SK-N-SH (cell line): ENCODE data around the gene APOL4. TPM values are rescaled to one million over a fixed set of nuclear protein-coding genes. Genes with fewer than 3 reads are reported as not detected.

Experiments used
- CTCF ChIA-PET: fragments of 300-600, 350-600 bp; formaldehyde crosslinking; extraction: SDS; loops from one replicate; lab custom pipeline; 2021; lab: Yijun Ruan, JAX
- POLR2A ChIA-PET: fragments of 350-600 bp; sonication (Branson Sonifier 250); formaldehyde crosslinking; extraction: SDS; loops from one replicate; lab custom pipeline; 2020; ENCODE audit warnings: antibody characterized with exemption, inconsistent platforms; lab: Yijun Ruan, JAX
- DNase-seq: peaks from one replicate; pipeline ENCODE4 v3.0.0; 2012
- H2AFZ ChIP-seq: fragments of 200-600 bp; sonication (generic); 2 replicates; pipeline ENCODE4 v1.8.1; 2016; ENCODE audit warnings: antibody characterized with exemption, mild to moderate bottlenecking, low read depth
- H3F3A ChIP-seq: fragments of 200-600 bp; sonication (generic); replicated peaks from 2 replicates; pipeline ENCODE3; 2016; ENCODE audit warnings: antibody characterized with exemption, mild to moderate bottlenecking; ENCODE audit not compliant: insufficient read depth
- H3K27ac ChIP-seq, 2 experiments: fragments of 200-500 bp in 1 of 2; fragments of 200-600 bp in 1 of 2; sonication (Bioruptor generic) in 1 of 2; sonication (generic), shearing (Covaris generic) in 1 of 2; 2 replicates each; pipeline versions ENCODE4 v1.5.1 to v1.6.1; 2014 to 2016; ENCODE audit warnings: low read depth in 2 of 2, inconsistent platforms in 1 of 2, low read length in 1 of 2, mild to moderate bottlenecking in 1 of 2, mixed read lengths in 1 of 2
- H3K27me3 ChIP-seq: fragments of 200-600 bp; sonication (generic), shearing (Covaris generic); 2 replicates; pipeline ENCODE4 v1.6.1; 2016; ENCODE audit warnings: mixed run types; ENCODE audit not compliant: insufficient read depth
- H3K36me3 ChIP-seq, 2 experiments: fragments of 200-500 bp in 1 of 2; fragments of 200-600 bp in 1 of 2; sonication (Bioruptor generic) in 1 of 2; sonication (generic) in 1 of 2; replicated peaks in 1 of 2; 2 replicates each; pipeline versions ENCODE3 to v1.5.1; 2014 to 2016; ENCODE audit warnings: low read length in 1 of 2, mild to moderate bottlenecking in 1 of 2; ENCODE audit not compliant: insufficient read depth in 2 of 2, control insufficient read depth in 1 of 2
- H3K4me1 ChIP-seq, 2 experiments: fragments of 200-500 bp in 1 of 2; fragments of 200-600 bp in 1 of 2; sonication (Bioruptor generic) in 1 of 2; sonication (generic), shearing (Covaris generic) in 1 of 2; 2 replicates each; pipeline versions ENCODE4 v1.5.1 to v1.6.1; 2014 to 2016; ENCODE audit warnings: low read depth in 1 of 2, low read length in 1 of 2, mixed run types in 1 of 2; ENCODE audit not compliant: insufficient read depth in 2 of 2, control insufficient read depth in 1 of 2
- H3K4me2 ChIP-seq: fragments of 200-600 bp; sonication (generic), shearing (Covaris generic); 2 replicates; pipeline ENCODE4 v1.6.1; 2017; ENCODE audit warnings: mixed run types
- H3K4me3 ChIP-seq, 2 experiments: fragments of 200-500 bp in 1 of 2; fragments of 200-600 bp in 1 of 2; sonication (Bioruptor generic) in 1 of 2; sonication (generic), shearing (Covaris generic) in 1 of 2; 2 replicates each; pipeline versions ENCODE4 v1.5.1 to v1.8.1; 2014 to 2016; ENCODE audit warnings: low read depth in 2 of 2, inconsistent platforms in 1 of 2, low read length in 1 of 2, mild to moderate bottlenecking in 1 of 2, mixed read lengths in 1 of 2, moderate library complexity in 1 of 2
- H3K79me2 ChIP-seq: fragments of 200-600 bp; sonication (generic); 2 replicates; pipeline ENCODE4 v1.8.1; 2017; ENCODE audit warnings: mild to moderate bottlenecking; ENCODE audit not compliant: insufficient read depth
- H3K9ac ChIP-seq: fragments of 200-600 bp; sonication (generic); 2 replicates; pipeline ENCODE4 v1.6.1; 2017; ENCODE audit warnings: mixed run types
- H3K9me2 ChIP-seq: fragments of 200-600 bp; sonication (generic); 2 replicates; pipeline ENCODE4 v1.6.1; 2017; ENCODE audit warnings: mixed run types
- H3K9me3 ChIP-seq: fragments of 200-600 bp; sonication (generic); 2 replicates; pipeline ENCODE4 v1.6.1; 2017; ENCODE audit warnings: mixed run types, mild to moderate bottlenecking, moderate library complexity
- H4K20me1 ChIP-seq: fragments of 200-600 bp; sonication (generic); 2 replicates; pipeline ENCODE4 v1.6.1; 2017; ENCODE audit warnings: mild to moderate bottlenecking, mixed run types; ENCODE audit not compliant: insufficient read depth
- CTCF ChIP-seq: fragments of 200-600 bp; sonication (generic); IDR thresholded peaks from 2 replicates; pipeline ENCODE4 v1.6.1; 2017; ENCODE audit warnings: antibody characterized with exemption, mild to moderate bottlenecking, moderate library complexity
- EZH2phosphoT487 ChIP-seq: fragments of 200-600 bp; sonication (generic); IDR thresholded peaks from 2 replicates; pipeline ENCODE4 v1.6.1; 2017; ENCODE audit warnings: low read depth, mixed run types, mild to moderate bottlenecking, antibody characterized with exemption, moderate library complexity, borderline replicate concordance
- FOSL2 ChIP-seq: IDR thresholded peaks from 2 replicates; pipeline ENCODE4 v1.4.0; 2012; ENCODE audit warnings: low read depth, mild to moderate bottlenecking, moderate library complexity, borderline replicate concordance
- FOXM1 ChIP-seq: IDR thresholded peaks from 2 replicates; pipeline ENCODE4 v1.4.0; 2012; ENCODE audit warnings: low read depth, mild to moderate bottlenecking
- MEF2A ChIP-seq: IDR thresholded peaks from 2 replicates; pipeline ENCODE4 v1.4.0; 2012; ENCODE audit warnings: low read depth, borderline replicate concordance
- MXI1 ChIP-seq: IDR thresholded peaks from 2 replicates; pipeline ENCODE4 v1.6.1; 2012; ENCODE audit warnings: mild to moderate bottlenecking, low read depth, low read length, improper control_type of control experiment
- NRF1 ChIP-seq: IDR thresholded peaks from 2 replicates; pipeline ENCODE4 v1.6.1; 2012; ENCODE audit warnings: low read depth, mild to moderate bottlenecking, low read length
- RFX5 ChIP-seq: IDR thresholded peaks from 2 replicates; pipeline ENCODE4 v1.6.1; 2012; ENCODE audit warnings: mild to moderate bottlenecking, improper control_type of control experiment, low read length
- SIN3A ChIP-seq: IDR thresholded peaks from 2 replicates; pipeline ENCODE4 v1.6.1; 2012; ENCODE audit warnings: low read depth, mild to moderate bottlenecking, low read length, moderate library complexity, borderline replicate concordance
- TEAD4 ChIP-seq: IDR thresholded peaks from 2 replicates; pipeline ENCODE4 v1.4.0; 2012; ENCODE audit warnings: mild to moderate bottlenecking, borderline replicate concordance; ENCODE audit not compliant: insufficient read depth
- ZBTB33 ChIP-seq: IDR thresholded peaks from 2 replicates; pipeline ENCODE4 v1.4.0; 2012; ENCODE audit warnings: low read depth, borderline replicate concordance
- WGBS: methylation state at CpG from one replicate; pipeline ENCODE4 v1.1.6; 2017; ENCODE audit warnings: low lambda C conversion rate; 5-methylcytosine and 5-hydroxymethylcytosine counted together
- polyA plus RNA-seq, 3 experiments: library from polyadenylated mRNA; depleted of rRNA; stranded (reverse); fragments of >200 nt; gene quantifications; 2 replicates each; pipeline ENCODE4 v1.2.3, GENCODE V29; 2012
- TF ChIP-seq, protein P1 (sequence below): IDR thresholded peaks from 2 replicates; pipeline ENCODE4 v1.4.0; 2012; ENCODE audit warnings: low read depth, borderline replicate concordance

The APOL4 gene
- polyA plus RNA-seq, 1 of the 3 experiments (the other 2 are of a cell fraction): 0.08 TPM

GRCh38 chr22:36180038-36180880 lies 21.4 kb downstream of the APOL4 start (continued):
- no peak for TF ChIP-seq EZH2phosphoT487

DNA sequence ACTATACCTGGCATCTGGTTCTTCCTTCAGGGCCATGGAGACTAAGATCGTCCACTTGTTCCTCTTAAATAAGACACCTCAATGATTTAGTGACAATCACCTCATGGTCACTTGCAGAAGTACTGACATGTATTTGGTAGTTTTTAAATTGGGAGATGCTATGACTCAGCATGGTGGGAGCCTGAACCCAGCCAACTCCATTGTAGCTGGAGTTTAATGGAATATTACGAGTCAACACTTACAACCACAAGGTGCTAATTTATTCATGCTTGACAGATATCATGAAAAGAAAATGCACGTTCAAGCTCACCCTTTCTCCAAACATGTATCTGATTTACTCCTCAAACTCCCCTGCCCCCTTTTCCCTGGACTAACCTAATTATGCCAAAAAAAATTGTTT lies 24.4 kb downstream of the APOL4 start:
- Histone ChIP-seq H3K27me3 (no peaks in the 10 kb centered on the region), H4K20me1 (no peaks in the 10 kb centered on the region)
- 74% methylated on average over 3 of the region's 3 CpGs for WGBS
- no peak for DNase-seq
- TF ChIP-seq TEAD4: no peak
- no peak for TF ChIP-seq FOSL2
- TF ChIP-seq MXI1: no peak
- TF ChIP-seq, all 33 proteins: peak for 0
- POLR2A ChIA-PET: no interaction called here
- CTCF ChIA-PET: interaction anchor here (1.3 to 2.4 kb wide), 4 partner anchors 77 to 111 kb away, joined by 3 to 7 read pairs (median 4); no protein-coding TSS in a partner anchor
- Histone ChIP-seq H3K9me2 (no peaks in the 10 kb centered on the region), H3F3A (no peaks in the 10 kb centered on the region), H3K4me3 (no peak overlapping the region), H3K79me2 (no peaks in the 10 kb centered on the region), H3K36me3 (no peaks in the 10 kb centered on the region), H3K9me3 (no peaks in the 10 kb centered on the region), H3K9ac (no peak overlapping the region), H2AFZ (no peak overlapping the region), H3K27ac (no peak overlapping the region), H3K4me2 (no peak overlapping the region), H3K4me1 (peaks cover 0 to 6% of the 10 kb centered on the region in 2 experiments; a peak in 1 of 4 replicates)

DNA sequence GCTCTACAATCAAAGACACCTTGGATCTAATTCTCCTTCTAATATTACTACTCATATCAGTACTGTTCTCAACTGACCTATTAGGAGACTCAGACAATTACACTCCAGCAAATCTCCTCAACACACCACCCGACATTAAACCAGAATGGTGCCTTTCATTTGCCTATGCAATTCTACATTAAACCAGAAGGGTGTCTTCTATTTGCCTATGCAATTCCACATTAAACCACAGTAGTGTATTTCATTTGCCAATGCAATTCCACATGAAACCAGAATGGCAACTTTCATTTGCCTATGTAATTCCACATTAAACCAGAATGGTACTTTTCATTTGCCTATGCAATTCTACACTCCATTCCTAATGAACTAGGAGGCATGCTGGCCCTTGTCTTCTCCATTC lies 25.7 kb downstream of the APOL4 start:
- H3K9ac ChIP-seq: no peak overlapping the region
- 5% methylated on average over 1 of the region's 1 CpG for WGBS
- no peak overlapping the region for H2AFZ ChIP-seq
- H3K4me3 ChIP-seq: no peak overlapping the region
- H3K4me2 ChIP-seq: no peak overlapping the region
- ChIA-PET POLR2A (no interaction called here), CTCF (interaction anchor here (1.2 to 1.5 kb wide), 5 partner anchors 10 to 110 kb away, joined by 3 to 7 read pairs (median 3); no protein-coding TSS in a partner anchor)
- no peaks in the 10 kb centered on the region for H3K27me3 ChIP-seq
- no peaks in the 10 kb centered on the region for H3K9me3 ChIP-seq
- H3K36me3 ChIP-seq: no peaks in the 10 kb centered on the region
- TF ChIP-seq RFX5 (no peak), MEF2A (no peak), NRF1 (no peak), CTCF (peak; percentile 21; the same call in 1 of the 2 replicates), SIN3A (no peak), ZBTB33 (no peak), FOXM1 (no peak)
- TF ChIP-seq, protein P1, sequence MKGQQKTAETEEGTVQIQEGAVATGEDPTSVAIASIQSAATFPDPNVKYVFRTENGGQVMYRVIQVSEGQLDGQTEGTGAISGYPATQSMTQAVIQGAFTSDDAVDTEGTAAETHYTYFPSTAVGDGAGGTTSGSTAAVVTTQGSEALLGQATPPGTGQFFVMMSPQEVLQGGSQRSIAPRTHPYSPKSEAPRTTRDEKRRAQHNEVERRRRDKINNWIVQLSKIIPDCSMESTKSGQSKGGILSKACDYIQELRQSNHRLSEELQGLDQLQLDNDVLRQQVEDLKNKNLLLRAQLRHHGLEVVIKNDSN: no peak
- peaks cover 0 to 8% of the 10 kb centered on the region in 2 experiments; a peak in 1 of 4 replicates for H3K4me1 ChIP-seq
- H3K27ac ChIP-seq: no peak overlapping the region
- no peaks in the 10 kb centered on the region for H3F3A ChIP-seq
- H3K9me2 ChIP-seq: no peaks in the 10 kb centered on the region
- DNase-seq: no peak
- no peaks in the 10 kb centered on the region for H4K20me1 ChIP-seq
- H3K79me2 ChIP-seq: no peaks in the 10 kb centered on the region
